GM12873 (cell line): ENCODE results near the gene GPR161.

Source experiments
- TF ChIP-seq, protein P1 (sequence below): IDR thresholded peaks from 2 replicates; pipeline ENCODE4 v1.5.1; 2012; ENCODE audit warnings: low read depth, mild to moderate bottlenecking, moderate library complexity, low read length, control low read depth; ENCODE audit not compliant: insufficient read depth; ENCODE audit errors: missing control alignments

The GPR161 gene

DNA sequence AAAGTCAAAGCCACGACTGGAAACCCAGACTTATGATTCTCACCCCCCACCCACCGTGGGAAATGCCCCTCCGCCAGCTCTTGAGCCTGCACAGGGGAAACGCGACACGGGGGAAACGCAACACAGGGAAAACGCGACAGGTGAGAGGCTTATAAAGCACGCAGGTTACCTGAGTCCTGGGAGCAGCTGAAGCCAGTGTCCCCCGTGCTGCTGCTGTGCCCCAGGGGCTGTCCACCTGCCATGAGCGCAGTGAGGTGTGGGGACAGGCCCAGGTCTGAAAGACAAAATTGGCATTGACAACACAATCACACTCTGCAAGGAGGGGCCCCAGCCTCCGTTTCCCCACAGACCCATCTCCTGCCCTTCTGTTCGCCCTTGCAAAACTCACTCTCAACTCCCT is 46.3 kb downstream of the GPR161 start:
- TF ChIP-seq, protein P1, sequence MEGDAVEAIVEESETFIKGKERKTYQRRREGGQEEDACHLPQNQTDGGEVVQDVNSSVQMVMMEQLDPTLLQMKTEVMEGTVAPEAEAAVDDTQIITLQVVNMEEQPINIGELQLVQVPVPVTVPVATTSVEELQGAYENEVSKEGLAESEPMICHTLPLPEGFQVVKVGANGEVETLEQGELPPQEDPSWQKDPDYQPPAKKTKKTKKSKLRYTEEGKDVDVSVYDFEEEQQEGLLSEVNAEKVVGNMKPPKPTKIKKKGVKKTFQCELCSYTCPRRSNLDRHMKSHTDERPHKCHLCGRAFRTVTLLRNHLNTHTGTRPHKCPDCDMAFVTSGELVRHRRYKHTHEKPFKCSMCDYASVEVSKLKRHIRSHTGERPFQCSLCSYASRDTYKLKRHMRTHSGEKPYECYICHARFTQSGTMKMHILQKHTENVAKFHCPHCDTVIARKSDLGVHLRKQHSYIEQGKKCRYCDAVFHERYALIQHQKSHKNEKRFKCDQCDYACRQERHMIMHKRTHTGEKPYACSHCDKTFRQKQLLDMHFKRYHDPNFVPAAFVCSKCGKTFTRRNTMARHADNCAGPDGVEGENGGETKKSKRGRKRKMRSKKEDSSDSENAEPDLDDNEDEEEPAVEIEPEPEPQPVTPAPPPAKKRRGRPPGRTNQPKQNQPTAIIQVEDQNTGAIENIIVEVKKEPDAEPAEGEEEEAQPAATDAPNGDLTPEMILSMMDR: no peak

DNA sequence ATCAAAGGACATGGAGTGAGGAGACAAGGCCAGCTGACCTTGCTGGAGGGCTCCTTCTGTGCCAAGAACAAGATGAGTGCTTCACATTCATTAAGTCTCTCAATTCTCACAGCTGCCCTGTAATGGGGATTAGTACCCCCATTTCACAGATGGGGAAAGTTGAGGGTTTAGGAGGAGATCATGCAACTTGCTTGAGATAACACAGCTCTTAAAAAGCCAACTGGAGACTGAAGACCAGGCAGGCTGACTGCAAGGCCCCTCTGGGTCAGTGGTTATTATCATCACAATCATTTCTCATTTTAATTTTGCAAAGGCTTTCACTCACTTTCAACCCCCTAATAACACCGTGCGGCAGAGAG is 46.8 kb downstream of the GPR161 start:
- TF ChIP-seq, protein P1: no peak

DNA sequence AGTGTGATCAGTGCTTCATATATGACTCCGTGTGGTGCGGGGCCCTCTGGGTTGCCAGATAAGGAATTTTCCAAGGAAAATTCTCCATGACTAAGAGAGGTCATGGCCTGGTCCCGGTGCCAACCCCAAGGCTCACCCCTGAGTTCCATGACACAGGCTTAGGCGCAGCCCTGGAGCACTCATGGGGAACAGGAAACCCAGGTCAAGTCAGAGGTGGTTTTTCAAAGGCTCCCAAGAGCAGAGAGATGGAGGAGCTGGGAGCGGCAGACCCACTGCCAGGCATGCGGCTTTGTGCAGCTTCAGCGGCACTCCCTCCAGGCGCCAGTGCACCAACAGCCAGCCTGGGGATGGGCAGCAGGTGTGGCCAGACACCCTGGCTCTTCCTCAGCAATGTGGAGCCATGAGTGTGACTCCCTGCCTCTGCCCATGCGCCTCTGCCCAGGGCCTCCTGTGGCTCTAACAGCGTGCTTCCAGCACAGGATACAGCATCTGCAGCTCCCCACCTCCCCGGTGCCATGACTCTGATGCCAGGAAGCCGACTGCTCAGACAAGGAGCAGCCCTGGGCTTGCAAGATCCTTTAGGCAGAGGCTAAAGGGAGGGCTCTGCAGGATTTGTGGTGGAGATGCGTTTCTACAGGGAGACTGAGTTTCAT is 47.3 kb downstream of the GPR161 start:
- TF ChIP-seq, protein P1: no peak

DNA sequence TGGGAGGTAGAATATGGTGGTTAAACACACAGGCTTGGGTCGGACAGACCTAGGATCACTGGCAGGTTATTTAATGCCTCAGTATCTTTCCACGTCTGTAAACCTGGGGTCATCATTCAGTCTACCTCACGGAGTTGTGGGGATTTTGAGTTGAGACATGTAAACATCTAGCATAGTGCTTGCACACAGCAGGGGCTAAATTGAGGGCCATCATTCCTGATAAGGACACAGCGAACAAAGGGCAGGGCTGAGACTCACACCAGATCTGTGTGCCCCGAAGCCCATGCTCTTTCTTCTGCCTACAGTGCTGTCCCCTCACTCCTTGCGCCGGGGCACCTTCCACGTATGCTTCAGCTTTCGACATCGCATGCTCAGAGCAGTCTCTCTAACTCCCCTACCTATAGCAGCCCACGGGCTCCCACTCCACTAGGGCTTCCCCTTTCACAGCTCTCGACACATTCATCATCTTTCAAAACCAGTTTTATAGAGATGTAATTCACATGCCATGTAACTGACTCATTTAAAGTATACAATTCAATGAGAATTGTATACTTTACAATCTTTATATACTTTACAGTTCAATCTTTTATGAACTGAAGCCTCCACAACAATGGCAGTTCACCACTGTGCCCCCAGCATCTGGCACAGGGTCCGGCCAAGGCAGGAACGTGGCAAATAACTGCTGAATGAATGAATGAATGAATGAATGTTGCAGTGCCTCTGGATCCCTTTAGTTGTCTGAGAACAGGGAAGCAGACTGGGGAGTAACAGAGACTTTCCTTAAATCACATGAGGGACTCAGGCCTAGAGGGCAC is 48.0 kb downstream of the GPR161 start:
- TF ChIP-seq, protein P1: no peak

DNA sequence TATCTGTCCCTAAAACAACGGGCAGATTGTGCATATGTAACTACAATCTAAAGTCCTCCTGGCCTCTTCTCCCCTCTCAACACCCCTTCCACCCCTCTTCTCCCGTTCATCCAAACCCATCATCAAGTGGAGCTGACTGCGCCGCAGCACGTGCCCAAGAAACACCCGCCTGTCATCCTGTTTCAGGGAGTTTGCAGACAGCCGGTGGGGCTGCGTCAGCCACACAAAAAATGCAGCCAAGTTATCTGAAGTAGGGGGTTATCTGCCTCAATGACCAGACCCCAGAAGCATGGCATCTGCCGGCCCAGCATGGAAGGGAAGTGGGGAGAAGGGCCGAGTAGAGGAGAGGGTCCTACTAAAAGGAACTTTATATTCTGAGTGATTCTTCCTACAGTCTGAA is 49.0 kb downstream of the GPR161 start:
- TF ChIP-seq, protein P1: no peak

DNA sequence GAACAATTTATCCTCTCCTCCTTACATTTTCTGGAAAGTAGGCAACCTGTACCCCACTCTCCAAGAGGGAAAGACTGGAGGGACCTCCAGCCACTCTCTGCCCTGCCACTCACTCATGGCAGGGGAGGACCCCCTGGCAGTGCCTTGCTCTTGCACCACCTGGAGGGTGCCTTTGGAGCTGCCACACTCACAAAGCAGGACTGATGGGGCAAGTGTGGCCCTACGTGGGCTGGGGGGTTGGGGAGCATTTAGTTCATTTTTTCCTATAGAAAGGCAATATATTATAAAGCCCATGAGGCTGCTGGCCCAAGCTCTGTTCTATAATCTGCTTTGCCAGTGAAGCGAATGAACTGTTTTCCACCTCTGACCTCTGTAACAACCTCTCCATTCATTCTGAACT is 50.3 kb downstream of the GPR161 start:
- TF ChIP-seq, protein P1: peak; percentile 19

DNA sequence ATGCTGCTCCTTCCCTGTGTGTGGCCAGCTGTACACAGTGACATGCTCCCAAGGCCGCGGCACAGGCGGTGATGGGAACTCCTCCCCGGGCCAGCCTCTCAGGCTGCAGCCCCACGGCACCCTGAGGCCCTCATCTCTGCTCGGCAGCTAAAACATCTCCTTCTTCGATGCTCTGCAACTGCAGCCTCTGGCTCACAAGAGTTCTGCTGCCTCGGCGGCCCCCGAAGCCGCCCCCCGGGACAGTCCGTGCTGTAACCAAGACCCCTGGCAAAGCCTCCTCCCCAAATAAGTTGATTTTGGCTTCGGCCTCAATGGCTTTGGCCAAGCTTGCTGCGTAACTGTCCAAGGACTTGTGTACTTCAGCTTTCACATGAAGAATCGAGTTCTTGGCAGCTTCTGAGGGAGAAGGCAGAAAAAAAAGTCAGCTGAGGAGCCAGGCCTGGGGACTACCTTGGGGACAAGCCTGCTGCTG is 51.3 kb downstream of the GPR161 start:
- TF ChIP-seq, protein P1: no peak
